Body of pancreas (tissue), 4 donors: Measurements from ENCODE around the gene EYS.

Source experiments
- CTCF ChIP-seq, 7 experiments: fragments of 450-650 bp in 4 of 7; fragments of 200-600 bp in 3 of 7; sonication (generic) in 3 of 7; IDR thresholded peaks; one replicate each; pipeline ENCODE4 v1.5.1; 2016 to 2019; ENCODE audit warnings: antibody characterized with exemption in 7 of 7
- POLR2A ChIP-seq, 3 donors: fragments of 450-650 bp; IDR thresholded peaks; one replicate each; pipeline ENCODE4 v1.6.1; 2016; ENCODE audit warnings: antibody characterized with exemption in 3 of 3, mild to moderate bottlenecking in 2 of 3

GRCh38 chr6:63923139-63923739 is 1783.8 kb downstream of the EYS start:
- TF ChIP-seq CTCF (IDR thresholded peaks at IDR 0.05) (peak; percentile 20 to 74 (median 62)), POLR2A (IDR thresholded peaks at IDR 0.05) (no peak)
